Germinal center (tissue), 1 donor: ENCODE data around the gene MSI2.

Experiments used
- DNase-seq: peaks from one replicate; pipeline ENCODE4 v3.0.0; 2012; ENCODE audit warnings: mixed read lengths, low spot score

Gene MSI2

DNA sequence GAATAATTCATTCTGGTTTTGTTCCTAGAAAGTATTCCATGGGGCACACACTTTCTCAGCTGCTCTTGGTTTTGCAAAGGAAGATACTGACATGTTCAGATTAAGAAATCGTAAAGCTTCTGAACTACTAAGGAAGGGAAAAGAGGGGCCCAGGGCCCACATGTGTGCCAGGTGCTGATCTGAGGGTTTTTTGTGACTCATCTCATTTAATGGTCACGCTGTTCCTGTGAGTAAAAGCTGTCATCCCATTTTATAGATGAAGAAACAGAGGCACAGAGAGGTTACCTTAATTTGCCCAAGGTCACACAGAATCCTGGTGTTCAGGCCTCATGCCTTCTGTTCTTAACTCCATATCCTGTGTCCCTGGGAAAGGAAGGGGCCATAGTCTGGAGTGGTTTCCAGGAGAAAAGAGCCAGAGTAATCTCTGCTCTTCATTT lies 113.2 kb downstream of the MSI2 start:
- DNase-seq: no peak

DNA sequence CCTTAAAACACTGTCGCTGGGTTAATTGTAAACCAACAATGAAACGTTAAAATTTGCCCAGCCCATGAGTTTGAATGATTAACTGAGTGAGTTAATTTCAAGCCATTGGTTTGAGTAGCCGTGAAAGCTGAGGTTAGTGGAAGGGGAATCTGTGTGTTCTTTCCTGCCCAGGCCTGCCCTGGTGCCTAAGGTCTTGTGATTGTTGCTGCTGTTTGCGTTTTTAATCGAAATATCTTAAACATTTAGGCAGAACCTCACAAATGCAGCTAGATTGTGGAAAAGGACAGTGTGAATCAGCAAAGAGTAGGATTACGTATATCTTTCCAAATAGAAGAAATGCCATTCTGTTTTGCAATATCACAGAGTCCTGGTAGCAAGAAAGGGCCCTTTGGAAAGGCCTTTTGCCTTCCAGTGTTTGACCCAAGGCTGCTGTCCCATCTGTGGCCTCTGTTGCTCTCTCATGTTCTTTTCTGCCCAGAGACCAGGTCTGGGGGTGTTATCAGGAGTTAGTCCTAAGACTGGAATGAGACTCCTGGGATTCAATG lies 113.8 kb downstream of the MSI2 start:
- DNase-seq: no peak

DNA sequence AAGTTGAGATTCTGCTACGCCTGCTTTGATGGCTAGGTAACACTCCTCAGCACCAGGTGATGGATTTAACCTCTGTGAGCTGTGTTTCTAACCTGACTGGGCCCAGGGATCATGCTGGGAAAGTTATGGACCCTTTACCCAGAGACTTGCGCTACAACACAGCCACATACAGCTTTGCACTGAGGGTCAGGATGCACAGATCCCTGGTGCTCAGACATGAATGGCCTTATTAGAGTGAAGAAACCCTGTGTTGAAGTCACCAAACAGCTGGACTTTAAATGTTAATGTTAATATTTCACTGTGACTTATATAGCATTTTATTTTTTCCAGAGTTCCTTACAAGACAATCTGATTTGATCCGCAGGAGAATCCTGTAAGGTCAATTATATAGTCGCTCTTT lies 114.3 kb downstream of the MSI2 start:
- no peak for DNase-seq

DNA sequence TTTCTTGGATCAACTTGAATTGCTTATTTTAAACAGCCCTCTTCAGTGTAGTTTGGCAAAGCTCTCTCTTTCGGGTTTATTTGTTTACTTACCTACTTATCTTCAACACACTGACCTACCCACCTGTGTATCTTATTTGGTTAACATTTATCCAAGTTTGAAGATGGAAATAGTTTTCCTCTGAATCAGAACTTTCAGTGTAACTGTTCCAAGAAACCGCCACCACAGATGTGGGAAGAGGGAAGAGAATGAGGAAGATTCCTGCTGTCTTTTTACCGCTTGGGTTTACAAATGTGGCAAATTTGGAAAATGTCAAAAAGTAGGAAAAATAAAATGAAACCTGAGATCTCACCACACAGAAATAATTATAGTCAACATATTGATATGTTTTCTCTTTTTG lies 115.8 kb downstream of the MSI2 start:
- no peak for DNase-seq

DNA sequence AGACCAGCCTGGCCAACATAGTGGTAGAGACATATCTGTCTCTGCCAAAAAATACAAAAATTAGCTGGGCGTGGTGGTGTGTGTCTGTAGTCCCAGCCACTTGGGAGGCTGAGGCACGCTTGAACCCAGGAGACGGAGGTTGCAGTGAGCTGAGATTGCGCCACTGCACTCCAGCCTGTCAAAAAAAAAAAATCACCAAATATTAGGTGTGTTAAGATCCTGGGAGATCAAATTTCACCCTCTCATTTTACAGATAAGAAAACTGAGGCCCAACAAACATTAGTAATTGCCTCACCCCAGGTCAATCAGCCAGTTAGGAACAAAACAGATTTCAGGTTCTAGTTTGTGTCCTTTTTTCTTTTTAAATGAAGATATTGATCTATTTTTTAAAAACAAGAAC lies 116.7 kb downstream of the MSI2 start:
- no peak for DNase-seq

DNA sequence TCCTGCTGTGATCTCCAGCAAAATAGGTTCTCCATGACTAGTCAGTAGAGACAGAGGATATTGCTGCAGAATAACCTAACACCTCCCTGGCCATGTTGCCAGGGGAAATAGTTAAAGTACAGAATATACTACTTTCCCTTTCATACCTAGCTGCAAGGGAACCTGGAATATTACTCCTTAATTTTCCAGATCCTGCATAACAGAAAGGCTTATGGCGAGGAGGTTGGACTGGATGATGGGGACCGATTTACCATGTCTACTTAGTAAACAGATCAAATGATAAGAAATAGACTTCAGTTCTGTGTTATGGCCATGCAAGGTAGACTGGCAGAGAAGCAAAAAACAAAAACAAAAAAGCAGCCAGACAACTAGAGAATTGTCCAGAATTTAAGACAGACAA lies 117.4 kb downstream of the MSI2 start:
- DNase-seq: no peak

DNA sequence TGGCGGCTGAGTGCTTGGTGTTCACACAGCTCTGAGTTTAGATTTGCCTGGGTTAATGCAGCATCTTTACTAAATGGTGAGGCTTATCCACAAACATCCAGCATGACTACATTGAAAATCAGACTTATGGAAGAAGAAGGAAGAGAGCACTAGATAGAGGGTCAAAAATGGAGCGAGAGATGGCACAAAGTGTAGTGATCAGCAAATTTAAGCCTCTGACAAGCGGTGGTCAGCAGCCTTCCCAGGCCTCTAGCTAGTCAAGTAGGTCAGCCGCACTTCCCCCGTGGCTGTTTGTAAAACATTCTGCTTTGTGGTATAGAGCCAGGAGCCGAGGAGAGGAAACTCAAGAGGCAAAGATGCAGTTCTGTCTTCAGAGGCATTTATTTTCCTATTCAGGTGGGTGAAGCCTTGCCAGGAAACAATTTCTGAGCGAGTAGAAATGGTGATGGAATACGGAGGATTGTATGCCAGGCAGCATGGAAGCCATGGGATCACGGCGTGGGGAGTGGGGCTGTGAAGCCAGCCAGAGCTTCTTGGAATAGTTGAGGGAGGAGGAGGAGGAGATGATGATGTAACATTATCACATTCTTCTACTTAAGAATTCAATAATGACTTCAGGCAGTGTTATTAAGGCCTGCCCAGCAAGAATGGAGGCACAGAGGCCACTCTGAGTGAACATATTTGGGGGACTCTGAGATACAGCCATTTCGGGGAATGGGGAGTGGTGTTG lies 118.9 kb downstream of the MSI2 start:
- DNase-seq: no peak

DNA sequence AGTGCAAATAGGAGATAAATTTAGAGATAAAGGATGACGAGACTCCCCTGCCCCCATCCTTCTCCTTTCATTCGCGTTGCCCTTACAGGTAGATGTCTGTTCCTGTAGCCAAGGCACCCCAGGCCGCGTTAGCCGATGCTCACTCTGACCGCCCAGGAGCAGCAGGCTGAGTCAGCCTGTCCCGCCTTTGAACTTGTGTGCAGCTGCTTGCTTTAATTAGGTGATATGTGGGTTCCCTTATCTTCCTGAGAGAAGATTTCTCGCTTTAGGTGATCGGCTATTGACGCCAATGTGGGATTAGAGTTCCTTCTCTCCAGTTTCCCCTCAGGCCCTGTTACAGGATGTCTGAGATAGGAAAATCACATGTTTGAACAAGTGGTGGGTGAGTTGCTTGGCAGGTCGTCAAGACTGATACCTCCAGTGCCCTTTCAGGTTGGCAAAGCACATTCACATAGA lies 119.5 kb downstream of the MSI2 start:
- DNase-seq: no peak

DNA sequence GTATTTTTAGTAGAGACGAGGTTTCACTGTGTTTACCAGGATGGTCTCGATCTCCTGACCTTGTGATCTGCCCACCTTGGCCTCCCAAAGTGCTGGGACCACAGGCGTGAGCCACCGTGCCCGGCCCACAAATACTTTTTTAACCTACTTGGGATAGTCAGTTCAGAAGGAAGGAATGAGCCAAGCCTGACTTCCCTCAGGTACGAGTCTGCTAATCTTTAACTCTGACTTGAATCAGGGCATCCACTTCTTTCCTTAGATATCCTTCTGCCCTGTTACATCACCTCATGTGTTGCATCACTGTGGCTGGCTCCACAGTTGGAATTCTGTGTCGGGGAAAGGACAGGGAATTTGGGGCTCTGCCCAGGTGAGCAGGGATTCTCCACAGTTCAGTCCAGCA lies 120.8 kb downstream of the MSI2 start:
- no peak for DNase-seq

DNA sequence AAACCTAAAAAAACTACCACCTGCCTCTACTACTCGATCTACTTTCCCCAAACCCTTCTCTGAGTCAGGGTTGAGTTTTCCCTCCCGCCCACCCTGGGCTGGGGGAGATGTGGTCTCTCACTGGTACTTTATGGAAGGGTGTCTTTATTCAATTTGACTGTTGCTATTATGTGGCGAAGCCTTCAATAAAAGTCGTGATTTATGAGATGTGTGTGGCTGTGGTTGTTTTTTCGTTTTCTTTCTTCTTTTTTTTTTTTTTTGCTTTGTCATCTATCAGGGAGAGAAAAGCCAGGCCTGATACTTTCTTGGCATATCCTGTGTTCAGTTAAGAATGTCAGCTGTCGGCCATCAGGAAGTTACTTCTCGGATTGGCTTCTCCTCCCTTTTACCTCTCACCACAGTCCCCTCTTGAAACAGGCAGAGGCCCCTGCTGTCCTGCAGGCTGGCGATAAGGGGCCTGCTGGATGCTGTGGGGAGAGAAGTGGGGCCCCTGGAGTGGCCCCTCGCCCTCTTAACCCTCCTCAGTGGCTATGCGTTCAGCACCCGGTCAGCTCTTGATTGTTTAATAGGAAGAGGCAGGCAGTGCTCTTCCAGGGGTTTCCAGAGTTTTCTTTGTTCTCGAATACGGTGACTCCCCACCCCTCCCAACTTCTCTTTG lies 123.0 kb downstream of the MSI2 start:
- no peak for DNase-seq

DNA sequence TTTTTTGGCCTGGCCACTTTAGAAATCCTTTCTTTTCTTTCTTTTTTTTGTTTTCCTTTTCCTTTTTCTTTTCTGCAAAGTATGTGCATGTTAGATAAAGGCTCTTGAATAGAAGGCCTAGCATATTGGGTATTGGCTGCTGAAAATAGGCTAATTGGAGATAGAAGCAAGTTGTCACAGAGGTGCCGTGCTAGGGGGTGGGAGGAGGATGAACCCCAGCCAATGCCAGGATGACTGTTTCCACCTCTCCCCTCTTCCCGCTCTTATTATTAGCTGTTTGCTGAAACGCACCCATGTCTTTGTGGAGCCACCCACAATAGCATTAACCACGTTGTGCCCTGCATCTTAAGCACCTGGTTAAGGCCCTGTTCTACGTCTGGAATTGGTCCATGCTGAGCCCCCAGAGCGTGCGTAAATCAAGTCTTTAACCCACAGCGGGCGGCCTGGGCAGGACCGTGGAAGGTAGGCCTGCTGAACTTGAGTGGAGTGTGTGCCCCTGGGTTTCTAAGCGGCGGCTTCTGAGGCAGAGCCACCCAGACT lies 123.6 kb downstream of the MSI2 start:
- DNase-seq: no peak

DNA sequence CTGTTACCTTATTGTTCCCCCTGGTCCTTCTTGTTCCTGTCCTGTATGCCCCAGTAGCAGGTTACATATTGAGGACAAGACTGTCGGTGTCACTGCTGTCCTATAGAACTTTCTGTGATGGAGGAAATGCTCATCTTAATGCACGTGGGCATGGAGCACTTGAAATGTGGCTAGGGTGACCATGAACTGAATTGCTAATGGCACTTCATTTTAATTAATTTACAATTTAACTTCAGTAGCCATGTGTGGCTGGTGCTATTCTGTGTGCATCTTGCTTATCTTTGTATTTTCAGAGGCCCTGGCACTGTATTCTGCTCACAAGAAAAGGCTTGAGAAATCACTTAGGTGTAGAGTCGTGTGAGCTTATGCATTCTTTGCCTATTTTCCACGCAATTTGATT lies 125.2 kb downstream of the MSI2 start:
- no peak for DNase-seq

DNA sequence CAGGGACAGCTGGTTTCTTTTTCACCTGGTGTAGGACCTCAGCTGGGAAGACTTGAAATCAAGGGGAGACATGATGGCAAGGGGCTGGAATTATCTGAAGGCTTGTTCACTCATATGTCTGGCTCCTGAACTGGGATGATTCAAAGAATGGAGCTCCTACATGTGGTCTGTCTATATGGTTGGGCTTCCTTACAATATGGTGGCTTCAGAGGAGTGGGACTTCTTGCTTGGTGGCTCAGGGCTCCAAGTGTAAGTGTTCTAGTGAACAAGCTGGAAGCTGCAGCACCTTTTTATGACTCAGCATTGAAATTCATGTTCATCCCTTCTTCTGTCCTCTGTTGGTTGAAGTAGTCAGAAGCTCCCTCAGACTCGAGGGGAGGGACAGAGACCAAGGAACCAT lies 127.9 kb downstream of the MSI2 start:
- DNase-seq: no peak

DNA sequence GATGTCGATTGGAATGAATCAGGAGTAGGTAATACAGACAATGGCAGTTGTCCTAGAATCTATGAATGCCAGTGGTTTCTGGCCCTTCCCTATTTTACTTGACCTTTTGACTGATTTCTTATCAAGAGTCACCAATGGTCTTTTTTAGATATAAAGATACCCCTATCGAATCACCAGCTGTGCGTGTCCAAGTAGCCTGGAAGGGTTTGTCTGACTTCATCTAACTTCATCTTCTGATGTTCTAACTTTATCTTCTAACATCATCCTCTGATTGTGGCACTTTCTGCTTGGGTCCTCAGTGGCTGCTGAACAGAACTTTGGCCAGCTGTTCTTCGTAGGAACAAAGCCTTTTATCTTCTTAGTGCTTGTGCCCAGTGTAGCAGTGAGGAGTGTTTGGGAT lies 129.7 kb downstream of the MSI2 start:
- DNase-seq: no peak

DNA sequence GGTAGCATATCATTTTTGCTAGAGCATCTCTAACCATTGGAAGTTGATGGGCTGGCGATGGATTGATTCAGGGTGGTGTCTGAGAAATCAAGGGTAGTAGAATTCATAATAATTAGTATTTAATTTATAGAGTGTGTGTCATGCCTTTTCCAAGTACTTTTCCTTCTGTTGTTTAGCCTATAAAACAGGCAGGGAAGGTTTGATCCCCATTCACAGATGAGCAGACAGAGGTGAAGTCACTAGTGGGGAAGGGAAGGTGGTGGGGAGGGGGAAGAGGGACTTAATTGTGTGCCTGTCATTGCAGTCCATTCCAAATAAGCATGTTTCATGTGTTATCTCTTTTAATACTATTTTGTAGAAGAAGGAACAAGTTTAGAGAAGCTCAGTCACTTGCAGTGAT lies 131.3 kb downstream of the MSI2 start:
- no peak for DNase-seq

DNA sequence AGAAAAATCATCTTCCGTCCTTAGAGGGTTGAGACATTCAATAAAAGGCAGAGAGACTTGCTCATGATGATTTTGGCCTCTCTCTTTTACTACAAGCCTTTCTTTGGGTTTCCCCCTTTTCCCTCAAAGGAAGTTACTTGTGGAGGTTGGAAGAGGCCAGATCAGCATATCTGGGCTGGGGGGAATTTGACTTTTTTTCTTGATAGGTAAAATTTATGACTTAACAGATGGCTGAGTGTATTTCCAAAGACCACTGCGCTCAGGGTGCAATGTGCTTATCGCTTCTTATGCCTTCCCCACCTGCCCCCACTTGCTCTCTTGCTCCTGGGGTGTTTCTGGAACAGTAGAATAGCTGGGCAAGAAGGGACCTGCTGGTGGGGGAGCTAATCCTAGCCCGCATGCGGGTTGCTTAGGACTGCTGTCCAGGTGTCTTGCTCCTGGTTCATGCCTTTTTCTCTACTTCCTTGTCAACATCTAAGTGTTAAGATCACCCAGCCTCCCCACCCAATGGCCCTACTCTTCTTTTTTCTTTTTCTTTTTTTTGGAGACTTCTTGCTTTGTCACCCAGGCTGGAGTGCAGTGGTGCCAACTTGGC lies 131.9 kb downstream of the MSI2 start:
- no peak for DNase-seq

DNA sequence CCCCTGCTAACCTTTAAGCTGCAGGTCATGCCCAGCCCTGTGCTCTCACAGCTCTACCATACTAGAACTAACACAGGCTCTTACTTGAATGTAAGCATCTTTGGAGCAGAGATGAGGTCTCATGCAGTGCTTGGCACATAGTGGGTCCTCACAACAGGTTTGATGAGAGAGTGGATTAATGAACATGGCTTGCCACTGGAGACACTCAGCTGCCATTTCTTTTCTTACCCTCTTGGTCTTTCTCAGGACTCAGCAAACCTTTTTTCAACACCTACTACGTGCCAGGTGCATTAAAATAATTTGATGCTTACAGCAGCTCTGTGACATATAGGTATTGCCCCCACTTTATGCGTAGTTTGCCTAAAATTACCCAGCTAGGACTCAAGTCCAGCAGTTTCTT lies 133.2 kb downstream of the MSI2 start:
- no peak for DNase-seq

DNA sequence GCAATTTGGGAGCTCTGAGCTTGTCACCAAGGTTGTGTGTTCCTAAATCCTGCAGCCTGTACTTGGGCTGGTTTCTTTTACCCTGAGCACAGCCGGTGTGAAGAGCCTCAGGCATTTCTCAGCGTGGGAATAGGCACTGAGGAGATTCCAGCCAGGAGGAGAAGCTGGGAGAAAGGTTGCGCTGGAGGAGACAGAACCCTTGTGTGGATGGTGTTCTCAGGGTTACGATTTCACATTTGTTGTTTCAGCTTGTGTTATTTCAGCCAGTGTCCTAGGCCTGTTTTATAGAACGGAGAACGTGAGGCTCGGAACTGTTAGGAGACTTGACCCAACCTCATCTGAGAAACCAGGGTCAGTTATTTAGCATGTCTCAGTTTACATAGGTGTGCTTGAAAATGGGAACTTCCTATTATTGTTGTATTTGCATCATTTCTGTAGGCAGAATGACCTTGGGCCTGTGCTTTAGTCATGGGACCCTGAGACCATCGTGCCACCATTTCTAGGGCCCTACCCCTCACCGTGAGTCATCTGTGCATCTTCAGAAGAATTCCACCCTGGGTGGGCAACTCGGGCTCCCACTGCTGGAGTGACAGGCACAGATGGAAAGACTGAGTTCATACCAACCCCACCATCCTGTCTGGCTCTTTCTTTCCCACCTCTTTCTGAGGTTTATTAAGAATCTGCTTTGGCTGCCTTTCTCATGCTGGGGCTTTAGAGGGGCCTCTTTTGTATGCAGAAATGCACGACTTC lies 134.9 kb downstream of the MSI2 start:
- no peak for DNase-seq

DNA sequence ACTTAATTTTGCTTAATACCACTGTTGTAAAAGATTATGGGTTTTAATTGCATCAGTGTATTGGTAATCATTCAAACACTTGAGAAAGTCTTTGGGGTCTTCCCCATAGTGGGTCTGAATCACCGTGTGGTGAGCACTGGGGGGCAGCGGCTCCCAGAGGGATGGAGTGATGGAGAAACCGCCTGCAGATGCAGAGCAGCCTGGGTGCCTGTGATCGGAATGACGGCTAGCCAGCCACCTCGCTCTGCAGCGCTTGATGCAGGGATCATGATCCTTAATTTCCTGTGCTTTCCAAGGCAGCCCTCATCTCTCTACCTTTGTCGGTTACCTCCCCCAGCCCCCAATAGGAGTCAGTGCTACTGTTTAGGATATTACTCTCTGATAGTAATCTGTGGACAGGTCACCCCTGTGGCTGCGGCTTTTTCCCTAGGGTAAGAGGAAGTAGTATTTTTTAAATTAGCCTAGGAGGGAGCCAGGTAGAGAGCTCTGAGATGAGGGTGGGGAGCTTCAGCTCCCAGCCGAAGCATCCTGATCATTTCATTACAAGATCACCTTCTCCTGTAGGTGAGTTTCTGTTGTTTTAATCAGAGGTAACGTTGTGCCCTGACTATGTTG lies 135.6 kb downstream of the MSI2 start:
- DNase-seq: no peak

DNA sequence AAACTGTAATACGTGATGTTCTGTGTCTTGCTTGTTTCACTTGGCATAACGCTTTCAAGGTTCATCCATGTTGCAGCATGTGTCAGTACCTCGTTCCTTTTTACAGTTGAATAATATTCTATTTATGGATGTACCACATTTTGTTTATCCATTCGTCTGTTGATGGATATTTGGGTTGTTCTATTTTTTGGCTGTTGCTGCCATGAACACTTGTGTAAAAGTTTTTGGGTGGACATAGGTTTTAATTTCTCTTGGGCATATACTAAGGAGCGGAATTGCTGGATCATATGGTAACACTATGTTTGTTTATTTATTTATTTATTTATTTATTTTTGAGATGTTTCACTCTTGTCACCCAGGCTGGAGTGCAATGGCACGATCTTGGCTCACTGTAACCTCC lies 137.0 kb downstream of the MSI2 start:
- DNase-seq: no peak

DNA sequence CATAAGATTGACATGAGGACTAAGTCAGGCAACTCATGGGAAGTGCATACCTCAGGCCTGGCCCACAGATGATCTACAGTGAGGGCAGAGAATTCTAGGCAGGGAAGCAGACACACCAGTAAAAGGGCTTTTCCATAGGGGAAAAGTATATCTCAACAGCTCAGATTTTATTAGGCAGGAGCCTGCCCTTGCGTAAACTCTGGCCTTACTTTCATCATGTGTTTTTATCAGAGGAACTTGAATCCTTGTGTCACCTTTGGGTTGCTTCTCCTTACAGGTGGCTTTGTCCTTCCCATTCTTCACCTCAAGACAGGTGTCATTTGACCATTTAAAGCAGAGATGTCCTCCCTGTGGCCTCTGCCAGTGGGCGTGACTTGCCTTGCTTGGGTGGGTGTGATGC lies 138.1 kb downstream of the MSI2 start:
- DNase-seq: no peak
